ENCODE measurements around the gene CSPG4. TPM values are rescaled to one million over a fixed set of nuclear protein-coding genes. Genes with fewer than 3 reads are reported as not detected.

Gene CSPG4
- total and polyA plus RNA-seq, 2 of the 4 experiments (the other 2 are of a cell fraction), result 12.4 to 28.4 TPM

- H4K20me1 ChIP-seq (ENCODE audit: insufficient read depth, low read length), result peaks cover 5% of the 10 kb centered on the region; the same call in 1 of the 2 replicates
- BruUV-seq (replicated peaks), result no TSS peak
- no peak overlapping the region for H3K4ac ChIP-seq (ENCODE audit: low read depth, low read length)
- no peak overlapping the region for H2AFZ ChIP-seq (replicated peaks; ENCODE audit: low read length, poor library complexity)
- no peak overlapping the region for H3K9ac ChIP-seq (ENCODE audit: low read depth, low read length)
- peak overlapping the region; percentile 37; the same call in 1 of the 2 replicates for H2BK20ac ChIP-seq (ENCODE audit: low read depth, low read length)
- no peaks in the 10 kb centered on the region; a peak in 1 of 4 replicates for H3K79me1 ChIP-seq (ENCODE audit: low read depth in 1 of 2, low read length in 2 of 2)
- ATAC-seq (ENCODE audit: low read depth) (no peak), DNase-seq (no peak)
- no peak overlapping the region for H4K91ac ChIP-seq (ENCODE audit: insufficient read depth, low read depth, low read length)
- no peak overlapping the region for H3K14ac ChIP-seq (replicated peaks; ENCODE audit: low read depth, low read length)
- H2BK15ac ChIP-seq (ENCODE audit: low read depth, low read length), result no peak overlapping the region
- no peak overlapping the region for H3K27ac ChIP-seq (ENCODE audit: insufficient read depth, low read length)
- no peak for TF ChIP-seq MAZ (IDR thresholded peaks at IDR 0.05; ENCODE audit: borderline replicate concordance, low read depth, low read length)
- TF ChIP-seq NFE2L2 (IDR thresholded peaks at IDR 0.05; ENCODE audit: low read depth, low read length), result no peak
- no peak for TF ChIP-seq CEBPB (IDR thresholded peaks at IDR 0.05; ENCODE audit: low read depth, low read length)
- TF ChIP-seq ELK1 (IDR thresholded peaks at IDR 0.05; ENCODE audit: borderline replicate concordance, low read depth, low read length), result no peak
- no peak for TF ChIP-seq USF2 (IDR thresholded peaks at IDR 0.05; ENCODE audit: low read depth, low read length)
- no peak for TF ChIP-seq SMC3 (IDR thresholded peaks at IDR 0.05; ENCODE audit: low read depth, low read length)
- TF ChIP-seq POLR2A (IDR thresholded peaks at IDR 0.05; ENCODE audit: low read depth, low read length), result no peak
- TF ChIP-seq BHLHE40 (IDR thresholded peaks at IDR 0.05; ENCODE audit: low read depth, low read length), result no peak
- no peak for TF ChIP-seq RCOR1 (IDR thresholded peaks at IDR 0.05; ENCODE audit: insufficient replicate concordance, low read length)
- no peak for TF ChIP-seq RAD21 (IDR thresholded peaks at IDR 0.05; ENCODE audit: low read length)
- no peak for TF ChIP-seq MAFK (IDR thresholded peaks at IDR 0.05; ENCODE audit: low read depth, low read length)
- no peaks in the 10 kb centered on the region for H3K9me3 ChIP-seq (ENCODE audit: control insufficient read depth, insufficient read depth, low read length)
- intact Hi-C loops (cut with micrococcal nuclease) (no loop called here), dilution Hi-C loops (cut with HindIII; ENCODE audit: low sequenced_read_pairs, unreplicated experiment) (no loop called here), in situ Hi-C loops (cut with MboI; ENCODE audit: low sequenced_read_pairs) (loop anchor here (10.0 kb wide), 1 partner anchor 55 kb away; no protein-coding TSS in a partner anchor)
- POLR2A ChIA-PET (ENCODE audit: unreplicated experiment), result no interaction called here
- no peak overlapping the region for H4K5ac ChIP-seq (ENCODE audit: low read depth, low read length)
- peaks cover 21% of the 10 kb centered on the region for H3K4me1 ChIP-seq (ENCODE audit: control insufficient read depth, insufficient read depth, low read length)
- no peak overlapping the region for H3K4me2 ChIP-seq (ENCODE audit: low read depth, low read length)
- CTCF ChIA-PET, result interaction anchor here (0.6 kb wide), 1 partner anchor 873 kb away, joined by 3 read pairs; no protein-coding TSS in a partner anchor
- no peak overlapping the region for H3K18ac ChIP-seq (ENCODE audit: low read depth, low read length)
- no peak overlapping the region for H2BK120ac ChIP-seq (ENCODE audit: low read depth, low read length)
- no peak overlapping the region for H3K23ac ChIP-seq (ENCODE audit: low read depth, low read length)
- H3K56ac ChIP-seq (ENCODE audit: extremely low read depth, insufficient read depth, low read length), result no peak overlapping the region
- H3K4me3 ChIP-seq (ENCODE audit: insufficient read depth, low read depth, low read length), result no peak overlapping the region
- WGBS, 2 experiments (ENCODE audit: extremely low coverage in 2 of 2, insufficient read length in 1 of 2), result 100% methylated on average over 3 of the region's 7 CpGs; no CpG with 5 or more reads in 1 of the 2 experiments
- no peak overlapping the region for H4K8ac ChIP-seq (ENCODE audit: low read depth in 2 of 2, low read length in 2 of 2)
- no peaks in the 10 kb centered on the region for H3K27me3 ChIP-seq (ENCODE audit: control insufficient read depth, insufficient read depth, low read length)
- no peaks in the 10 kb centered on the region for H3K36me3 ChIP-seq (ENCODE audit: control insufficient read depth, insufficient read depth, low read length)
- no peak overlapping the region for H2AK5ac ChIP-seq (ENCODE audit: low read depth, low read length)
- no peak overlapping the region for H2AK9ac ChIP-seq (replicated peaks; ENCODE audit: low read depth, low read length, poor library complexity)
- H2BK5ac ChIP-seq (ENCODE audit: low read depth, low read length, poor library complexity, severe bottlenecking), result no peak overlapping the region
- peaks cover 13% of the 10 kb centered on the region for H3K9me1 ChIP-seq (ENCODE audit: insufficient read depth, low read length)
Measured at GRCh38 chr15:75720297-75720696, 7.6 kb upstream of the CSPG4 start.

Data from IMR-90 (cell line).